Ectodermal cell (in vitro differentiated cells): ENCODE data around the gene CLEC9A.

ENCODE experiments used
- H3K27ac ChIP-seq: 2 replicates; pipeline ENCODE4 v1.7.0; 2013; ENCODE audit warnings: mild to moderate bottlenecking, low read depth, low read length; ENCODE audit not compliant: insufficient read depth, poor library complexity, severe bottlenecking
- H3K27me3 ChIP-seq: 2 replicates; pipeline ENCODE4 v1.7.0; 2013; ENCODE audit warnings: mild to moderate bottlenecking, low read length; ENCODE audit not compliant: insufficient read depth, control insufficient read depth, poor library complexity, severe bottlenecking
- H3K36me3 ChIP-seq: one replicate; pipeline ENCODE4 v1.7.0; 2013; ENCODE audit warnings: low read length; ENCODE audit not compliant: control insufficient read depth, insufficient read depth
- H3K4me1 ChIP-seq: one replicate; pipeline ENCODE4 v1.7.0; 2013; ENCODE audit warnings: low read length; ENCODE audit not compliant: control insufficient read depth, insufficient read depth
- H3K4me3 ChIP-seq: 2 replicates; pipeline ENCODE4 v1.7.0; 2013; ENCODE audit warnings: low read depth, low read length, control low read depth; ENCODE audit not compliant: insufficient read depth
- H3K9me3 ChIP-seq: 2 replicates; pipeline ENCODE4 v1.7.0; 2013; ENCODE audit warnings: mild to moderate bottlenecking, low read length, moderate library complexity; ENCODE audit not compliant: control insufficient read depth
- WGBS, 2 experiments: methylation state at CpG; one replicate each; pipeline ENCODE4 v1.1.7; 2013; ENCODE audit warnings: missing lambda C conversion rate in 2 of 2; 5-methylcytosine and 5-hydroxymethylcytosine counted together

The CLEC9A gene

DNA sequence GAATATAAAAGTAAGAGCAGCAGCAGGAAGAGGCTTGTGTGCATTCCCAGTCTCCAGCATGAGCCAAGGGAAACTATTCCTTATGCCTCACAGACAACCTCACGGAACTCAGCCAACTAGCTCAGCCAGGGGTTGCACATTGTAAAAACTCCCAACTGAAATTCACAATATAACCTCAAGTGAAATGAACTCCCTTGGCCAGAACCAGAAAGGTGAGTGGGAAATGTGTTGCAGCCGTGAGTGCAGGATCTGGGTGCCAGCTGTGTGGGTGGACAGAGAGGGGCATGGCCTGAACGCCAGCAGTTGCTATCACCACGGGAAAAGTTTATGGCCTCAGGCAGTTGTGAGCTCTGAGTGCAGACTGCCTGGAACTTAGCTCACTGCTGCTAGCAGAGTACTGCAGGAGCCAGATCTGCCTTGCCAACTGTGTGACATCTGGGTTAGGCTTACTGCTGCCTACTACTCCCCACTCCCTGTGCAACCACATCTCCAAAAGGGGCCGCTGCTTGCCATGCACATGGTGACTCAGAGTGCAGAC, 70.6 kb downstream of the CLEC9A start:
- Histone ChIP-seq H3K9me3 (no peaks in the 10 kb centered on the region), H3K4me3 (no peak overlapping the region), H3K27me3 (no peaks in the 10 kb centered on the region), H3K4me1 (peaks cover 6% of the 10 kb centered on the region), H3K27ac (no peak overlapping the region), H3K36me3 (no peaks in the 10 kb centered on the region)
- 84 to 87% methylated on average over 5 of the region's 5 CpGs for WGBS, 2 experiments

DNA sequence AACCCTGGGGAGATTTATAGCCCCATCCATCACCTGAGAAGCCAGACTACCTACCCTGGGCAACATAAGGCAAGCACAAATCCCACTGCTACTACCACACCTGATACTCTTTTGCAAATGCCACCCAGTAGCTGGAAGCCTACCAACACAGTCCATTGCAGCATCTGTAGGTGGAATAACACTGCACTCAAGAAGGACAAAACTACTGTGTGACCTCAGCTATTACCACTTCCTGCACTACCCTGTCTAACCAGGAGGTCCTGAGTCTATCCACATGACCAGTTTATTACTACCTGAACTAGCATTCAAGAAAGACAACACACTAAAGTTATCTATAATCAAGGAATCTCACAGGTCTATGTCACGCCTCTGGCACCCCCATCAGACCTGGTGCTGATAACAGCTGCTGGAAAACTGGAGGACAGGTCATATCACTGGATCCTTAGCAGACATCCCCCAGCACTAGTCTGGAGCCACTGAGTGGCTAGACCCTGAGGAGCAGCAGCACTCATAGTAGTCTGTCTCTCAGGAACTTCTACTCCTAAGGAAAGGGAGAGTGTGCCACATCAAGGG, 71.3 kb downstream of the CLEC9A start:
- peaks cover 6% of the 10 kb centered on the region for H3K4me1 ChIP-seq
- no peaks in the 10 kb centered on the region for H3K9me3 ChIP-seq
- H3K27ac ChIP-seq: no peak overlapping the region
- no peaks in the 10 kb centered on the region for H3K36me3 ChIP-seq
- 92 to 96% methylated on average over 1 of the region's 1 CpG for WGBS, 2 experiments
- H3K4me3 ChIP-seq: no peak overlapping the region
- H3K27me3 ChIP-seq: no peaks in the 10 kb centered on the region

DNA sequence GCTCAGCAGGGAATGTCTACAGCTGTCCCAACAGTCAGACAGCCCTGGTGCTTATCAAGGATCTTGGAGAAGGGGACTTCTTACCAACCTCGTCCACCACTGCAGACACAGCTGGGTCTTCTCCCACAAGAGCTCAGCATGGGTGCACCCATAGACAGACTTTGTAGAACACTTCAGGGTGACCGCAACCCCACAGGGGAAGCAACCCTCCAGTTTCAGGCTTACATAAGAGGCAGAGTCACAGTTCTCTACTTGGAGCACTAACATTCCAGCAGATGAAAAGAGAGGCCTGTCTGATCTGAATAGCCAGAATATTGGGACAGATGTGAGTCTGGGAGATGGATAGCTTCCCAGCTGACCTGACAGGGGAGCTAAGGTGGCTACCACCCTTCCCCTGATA, 71.8 kb downstream of the CLEC9A start:
- H3K36me3 ChIP-seq: no peaks in the 10 kb centered on the region
- H3K27me3 ChIP-seq: no peaks in the 10 kb centered on the region
- no peaks in the 10 kb centered on the region for H3K9me3 ChIP-seq
- H3K27ac ChIP-seq: no peak overlapping the region
- peaks cover 6% of the 10 kb centered on the region for H3K4me1 ChIP-seq
- H3K4me3 ChIP-seq: no peak overlapping the region
- WGBS, 2 experiments: 92% methylated on average over 2 of the region's 2 CpGs

DNA sequence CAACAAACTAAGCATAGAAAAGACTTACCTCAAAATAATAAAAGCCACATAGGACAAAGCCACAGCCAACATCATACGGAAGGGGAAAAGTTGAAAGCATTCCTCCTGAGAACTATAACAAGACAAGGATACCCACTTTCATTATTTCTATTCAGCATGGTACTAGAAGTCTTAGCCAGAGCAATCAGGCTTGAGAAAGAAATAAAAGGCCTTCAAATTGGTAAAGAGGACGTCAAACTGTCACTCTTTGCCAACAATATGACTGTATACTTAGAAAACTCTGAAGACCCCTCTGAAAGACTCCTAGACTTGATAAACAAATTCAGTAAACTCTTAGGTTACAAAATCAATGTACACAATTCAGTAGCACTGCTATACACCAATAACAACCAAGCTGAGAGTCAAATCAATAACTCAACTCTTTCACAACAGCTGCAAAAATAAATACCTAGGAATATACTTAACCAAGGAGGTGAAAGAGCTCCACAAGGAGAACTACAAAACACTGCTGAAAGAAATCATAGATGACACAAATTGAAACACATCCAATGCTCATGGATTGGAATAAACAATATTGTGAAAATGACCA, 79.9 kb downstream of the CLEC9A start:
- 94% methylated on average over 2 of the region's 2 CpGs for WGBS, 2 experiments
- no peaks in the 10 kb centered on the region for H3K36me3 ChIP-seq
- H3K4me1 ChIP-seq: no peaks in the 10 kb centered on the region
- no peaks in the 10 kb centered on the region for H3K9me3 ChIP-seq
- no peak overlapping the region for H3K4me3 ChIP-seq
- no peaks in the 10 kb centered on the region for H3K27me3 ChIP-seq
- H3K27ac ChIP-seq: no peak overlapping the region

DNA sequence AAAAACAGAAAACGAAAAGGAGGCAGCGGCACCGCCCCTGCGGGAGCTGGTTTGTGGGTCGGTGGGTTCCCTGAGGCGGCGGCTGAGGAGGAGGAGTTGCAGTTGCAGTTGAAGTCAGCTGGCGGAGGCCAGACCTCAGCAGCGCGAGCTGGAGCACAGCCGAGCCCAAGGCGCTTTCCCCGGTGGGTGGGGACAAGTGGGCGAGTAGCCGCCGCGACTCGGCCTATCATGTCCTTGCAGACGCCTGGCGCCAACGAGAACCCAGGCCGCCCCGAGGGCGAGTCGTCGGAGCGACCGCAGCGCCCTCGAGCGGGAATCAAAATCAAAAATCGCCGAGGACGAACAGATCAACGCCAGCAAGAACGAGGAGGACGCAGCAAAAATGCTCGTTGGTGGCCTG, 81.0 kb downstream of the CLEC9A start:
- Histone ChIP-seq H3K27ac (no peak overlapping the region), H3K27me3 (no peaks in the 10 kb centered on the region), H3K4me3 (no peak overlapping the region), H3K4me1 (no peaks in the 10 kb centered on the region), H3K36me3 (no peaks in the 10 kb centered on the region), H3K9me3 (no peaks in the 10 kb centered on the region)
- 92 to 94% methylated on average over 38 of the region's 38 CpGs for WGBS, 2 experiments

DNA sequence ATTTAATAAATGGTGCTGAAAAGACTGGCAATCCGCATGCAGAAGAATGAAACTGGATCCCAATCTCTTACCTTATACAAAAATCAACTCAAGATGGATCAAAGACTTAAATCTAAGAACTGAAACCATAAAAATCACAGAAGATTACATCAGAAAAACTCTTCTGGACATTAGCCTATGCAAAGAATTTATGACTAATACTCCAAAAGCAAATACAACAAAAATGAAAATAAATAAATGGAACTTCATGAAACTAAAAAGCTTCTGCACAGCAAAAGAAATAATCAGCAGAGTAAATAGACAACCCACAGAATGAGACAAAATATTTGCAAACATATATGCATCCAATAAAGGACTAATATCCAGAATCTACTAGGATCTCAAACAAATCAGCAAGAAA, 82.6 kb downstream of the CLEC9A start:
- H3K9me3 ChIP-seq: no peaks in the 10 kb centered on the region
- no peaks in the 10 kb centered on the region for H3K4me1 ChIP-seq
- H3K27ac ChIP-seq: no peak overlapping the region
- no peaks in the 10 kb centered on the region for H3K27me3 ChIP-seq
- WGBS, 2 experiments: 94% methylated on average over 1 of the region's 1 CpG
- no peaks in the 10 kb centered on the region for H3K36me3 ChIP-seq
- no peak overlapping the region for H3K4me3 ChIP-seq

DNA sequence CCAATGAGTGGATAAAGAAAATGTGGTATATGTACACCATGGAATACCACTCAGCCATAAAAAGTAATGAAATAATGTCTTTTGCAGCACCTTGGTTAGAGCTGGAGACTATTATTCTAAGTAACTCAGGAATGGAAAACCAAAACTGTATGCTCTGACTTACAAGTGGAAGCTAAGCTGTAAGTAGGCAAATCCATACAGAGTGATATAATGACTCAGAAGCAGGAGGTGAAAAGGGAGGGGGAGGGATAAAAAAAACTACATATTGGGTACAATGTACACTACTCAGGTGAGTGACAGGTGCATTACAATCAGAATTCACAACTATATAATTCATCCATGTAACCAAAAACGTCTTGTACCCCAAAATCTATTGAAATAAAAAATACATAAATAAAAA, 83.4 kb downstream of the CLEC9A start:
- Histone ChIP-seq H3K27me3 (no peaks in the 10 kb centered on the region), H3K4me3 (no peak overlapping the region), H3K36me3 (no peaks in the 10 kb centered on the region), H3K27ac (no peak overlapping the region), H3K4me1 (no peaks in the 10 kb centered on the region), H3K9me3 (no peaks in the 10 kb centered on the region)
- WGBS, 2 experiments: no CpG with 5 or more reads among the region's 1 CpG

DNA sequence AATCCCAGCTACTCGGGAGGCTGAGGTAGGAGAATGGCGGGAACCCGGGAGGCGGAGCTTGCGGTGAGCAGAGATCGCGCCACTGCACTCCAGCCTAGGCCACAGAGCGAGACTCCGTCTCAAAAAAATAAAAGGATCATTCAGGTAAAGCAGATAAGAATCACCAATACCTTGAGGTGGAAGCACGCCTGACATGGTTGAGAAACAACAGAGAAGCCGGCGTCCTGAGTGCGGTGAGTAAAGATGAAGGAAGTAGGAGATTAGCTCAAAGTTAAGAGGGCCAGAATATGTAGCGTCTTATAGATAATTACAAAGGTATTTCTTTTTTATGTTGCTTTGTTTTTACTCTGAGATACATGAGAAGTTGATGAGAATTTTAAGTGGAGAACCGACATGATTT, 84.8 kb downstream of the CLEC9A start:
- Histone ChIP-seq H3K9me3 (no peaks in the 10 kb centered on the region), H3K36me3 (no peaks in the 10 kb centered on the region), H3K4me1 (no peaks in the 10 kb centered on the region), H3K4me3 (no peak overlapping the region), H3K27ac (no peak overlapping the region), H3K27me3 (no peaks in the 10 kb centered on the region)
- 90 to 92% methylated on average over 15 of the region's 15 CpGs for WGBS, 2 experiments
